GM10847 (cell line): ENCODE measurements around the gene SMIM38.

Experiments
- POLR2A ChIP-seq: IDR thresholded peaks from 2 replicates; pipeline ENCODE4 v1.6.1; 2011; ENCODE audit not compliant: insufficient read length; ENCODE audit errors: extremely low read depth

SMIM38 gene

GRCh38 chr11:69148377-69148762 lies 7.4 kb upstream of the SMIM38 start:
- TF ChIP-seq POLR2A, result no peak

GRCh38 chr11:69148806-69149205 lies 6.9 kb upstream of the SMIM38 start:
- TF ChIP-seq POLR2A, result no peak

GRCh38 chr11:69150175-69150574 lies 5.6 kb upstream of the SMIM38 start:
- TF ChIP-seq POLR2A, result no peak

GRCh38 chr11:69151836-69152235 lies 3.9 kb upstream of the SMIM38 start:
- no peak for TF ChIP-seq POLR2A

GRCh38 chr11:69152733-69153421 lies 2.9 kb upstream of the SMIM38 start:
- no peak for TF ChIP-seq POLR2A

- TF ChIP-seq POLR2A, result no peak
These were observed 2.1 kb upstream of the SMIM38 start for GRCh38 chr11:69153661-69154060.

- no peak for TF ChIP-seq POLR2A
These were observed 1.4 kb upstream of the SMIM38 start for GRCh38 chr11:69154211-69154913.

GRCh38 chr11:69154938-69155301 lies 815 bp upstream of the SMIM38 start:
- no peak for TF ChIP-seq POLR2A

- no peak for TF ChIP-seq POLR2A
These were observed 502 bp downstream of the SMIM38 start for GRCh38 chr11:69156235-69156639.

GRCh38 chr11:69156673-69157155 lies 979 bp downstream of the SMIM38 start:
- no peak for TF ChIP-seq POLR2A

- TF ChIP-seq POLR2A, result no peak
These were observed 1.6 kb downstream of the SMIM38 start for GRCh38 chr11:69157156-69157821.

GRCh38 chr11:69157822-69158231 lies 2.1 kb downstream of the SMIM38 start:
- TF ChIP-seq POLR2A, result no peak

- no peak for TF ChIP-seq POLR2A
These were observed 2.8 kb downstream of the SMIM38 start for GRCh38 chr11:69158301-69159149.

- no peak for TF ChIP-seq POLR2A
These were observed 3.6 kb downstream of the SMIM38 start for GRCh38 chr11:69159150-69159852.
